Bladder microvascular endothelial cell (primary cell): Measurements from ENCODE around the gene AGR2. TPM values are rescaled to one million over a fixed set of nuclear protein-coding genes. Genes with fewer than 3 reads are reported as not detected.

Source experiments
- total RNA-seq: library from RNA; depleted of rRNA; stranded (reverse); fragments of >200 nt; gene quantifications from 2 replicates; pipeline ENCODE4 v1.2.3, GENCODE V29; 2014

Gene AGR2
- total RNA-seq = not detected in 2 replicates

GRCh38 chr7:16804674-16805439 is at the start of gene AGR2:
TSS of gene AGR2 (minus strand) at chr7:16804999. CDS start at chr7:16801796, 3,203 bp downstream.

GRCh38 chr7:16753102-16753931 is 51.5 kb downstream of the AGR2 start, which contains the start of gene TSPAN13:
TSS of gene TSPAN13 (plus strand) at chr7:16753755. CDS start at chr7:16753968, 213 bp downstream.

Other genes starting within 250 kb of the AGR2 start
- gene ANKMY2, start 159.2 kb downstream of the AGR2 start, total RNA-seq = 11.2 and 13.5 TPM in 2 replicates
- gene BZW2, start 158.8 kb downstream of the AGR2 start, total RNA-seq = 85.5 and 88.4 TPM in 2 replicates
- gene TSPAN13, start 51.2 kb downstream of the AGR2 start, total RNA-seq = 44.4 and 60.0 TPM in 2 replicates
- gene AGR3, start 77.0 kb upstream of the AGR2 start, total RNA-seq = not detected in 2 replicates